OCI-LY1 (cell line): ENCODE results near the gene PCDHGB4.
"Not testable (repeated sequence)": the region's sequence is repeated elsewhere in the genome, so short reads cannot be mapped to it uniquely, and the experiment has no call there.

Experiments
- CTCF ChIP-seq: fragments of 200-600 bp; sonication (generic), shearing (Covaris generic); IDR thresholded peaks from 2 replicates; pipeline ENCODE4 v1.5.1; 2017; ENCODE audit warnings: mild to moderate bottlenecking, antibody characterized with exemption, low read length, moderate library complexity, mixed read lengths
- EZH2 ChIP-seq: fragments of 200-600 bp; sonication (generic), shearing (Covaris generic); IDR thresholded peaks from 2 replicates; pipeline ENCODE4 v1.8.0; 2017; ENCODE audit warnings: borderline replicate concordance, mixed run types, mild to moderate bottlenecking, antibody characterized with exemption, low read length, moderate library complexity, mixed read lengths

- not testable (repeated sequence) for TF ChIP-seq CTCF, EZH2
Measured at GRCh38 chr5:141432308-141432707, 44.8 kb downstream of the PCDHGB4 start.
